IMR-90 (cell line): ENCODE measurements around the gene FALEC. TPM values are rescaled to one million over a fixed set of nuclear protein-coding genes. Genes with fewer than 3 reads are reported as not detected.
A peak's percentile ranks its signal among the peaks of the same experiment; 100 is the strongest.

Experiments used
- ELK1 ChIP-seq: fragments of 150-350 bp; IDR thresholded peaks from 2 replicates; pipeline ENCODE4 v1.6.1; 2016; ENCODE audit warnings: low read depth, mild to moderate bottlenecking, low read length, moderate library complexity, borderline replicate concordance
- MAZ ChIP-seq: IDR thresholded peaks from 2 replicates; pipeline ENCODE4 v1.6.1; 2012; ENCODE audit warnings: low read depth, mild to moderate bottlenecking, low read length, improper control_type of control experiment, moderate library complexity, borderline replicate concordance
- polyA plus RNA-seq, 3 experiments: library from polyadenylated mRNA; depleted of rRNA; stranded (reverse); fragments of >200 nt; gene quantifications; 2 replicates each; pipeline ENCODE4 v1.2.3, GENCODE V29; 2012; ENCODE audit warnings: low replicate concordance in 1 of 3
- total RNA-seq: library from RNA; depleted of rRNA; stranded (reverse); fragments of >200 nt; gene quantifications from 2 replicates; pipeline ENCODE4 v1.2.3, GENCODE V29; 2012

FALEC gene
- total and polyA plus RNA-seq, 2 of the 4 experiments (the other 2 are of a cell fraction), result not detected

- TF ChIP-seq MAZ (peak; percentile 67; the same call in 1 of the 2 replicates), ELK1 (no peak)
Observed at GRCh38 chr1:150567717-150568593, 52.4 kb downstream of the FALEC start (continued).
